ENCODE measurements around the gene SLC26A11.

Gene SLC26A11

GRCh38 chr17:80209765-80210164 lies 10.5 kb upstream of the SLC26A11 start:
- TF ChIP-seq CTCF (IDR thresholded peaks at IDR 0.05; ENCODE audit: control extremely low read depth, extremely low read depth, low read depth, missing control alignments), result no peak
- no peak for DNase-seq (ENCODE audit: extremely low spot score)
- POLR2A ChIA-PET, result interaction anchor here (0.6 kb wide), 1 partner anchor 10 kb away, joined by 3 read pairs; no protein-coding TSS in a partner anchor
- CTCF ChIA-PET, result interaction anchor here (1.9 kb wide), 1 partner anchor 12 kb away, joined by 4 read pairs; no protein-coding TSS in a partner anchor

- no peak for TF ChIP-seq CTCF (IDR thresholded peaks at IDR 0.05; ENCODE audit: control extremely low read depth, extremely low read depth, low read depth, missing control alignments)
- POLR2A ChIA-PET, result interaction anchor here (1.0 kb wide), 1 partner anchor 68 kb away, joined by 3 read pairs; no protein-coding TSS in a partner anchor
- no peak for DNase-seq (ENCODE audit: extremely low spot score)
- CTCF ChIA-PET, result interaction anchor here (2.5 kb wide), 1 partner anchor 14 kb away, joined by 18 read pairs; no protein-coding TSS in a partner anchor
Measured at GRCh38 chr17:80210348-80211108, 9.7 kb upstream of the SLC26A11 start.

GRCh38 chr17:80212109-80212508 lies 8.1 kb upstream of the SLC26A11 start:
- DNase-seq (ENCODE audit: extremely low spot score), result no peak
- POLR2A ChIA-PET, result no interaction called here
- no peak for TF ChIP-seq CTCF (IDR thresholded peaks at IDR 0.05; ENCODE audit: control extremely low read depth, extremely low read depth, low read depth, missing control alignments)
- CTCF ChIA-PET, result interaction anchor here (2.5 kb wide), 1 partner anchor 16 kb away, joined by 18 read pairs; no protein-coding TSS in a partner anchor

GRCh38 chr17:80212511-80212910 lies 7.7 kb upstream of the SLC26A11 start:
- DNase-seq (ENCODE audit: extremely low spot score), result no peak
- ChIA-PET POLR2A (no interaction called here), CTCF (interaction anchor here (2.5 kb wide), 1 partner anchor 16 kb away, joined by 18 read pairs; no protein-coding TSS in a partner anchor)
- no peak for TF ChIP-seq CTCF (IDR thresholded peaks at IDR 0.05; ENCODE audit: control extremely low read depth, extremely low read depth, low read depth, missing control alignments)

- POLR2A ChIA-PET, result interaction anchor here (0.7 kb wide), 1 partner anchor 33 kb away, joined by 4 read pairs; no protein-coding TSS in a partner anchor
- no peak for TF ChIP-seq CTCF (IDR thresholded peaks at IDR 0.05; ENCODE audit: control extremely low read depth, extremely low read depth, low read depth, missing control alignments)
- no peak for DNase-seq (ENCODE audit: extremely low spot score)
- CTCF ChIA-PET, result interaction anchor here (2.5 kb wide), 1 partner anchor 17 kb away, joined by 18 read pairs; no protein-coding TSS in a partner anchor
Measured at GRCh38 chr17:80212962-80213642, 7.1 kb upstream of the SLC26A11 start.

- CTCF ChIA-PET, result no interaction called here
- no peak for DNase-seq (ENCODE audit: extremely low spot score)
- TF ChIP-seq CTCF (IDR thresholded peaks at IDR 0.05; ENCODE audit: control extremely low read depth, extremely low read depth, low read depth, missing control alignments), result no peak
- POLR2A ChIA-PET, result no interaction called here
Measured at GRCh38 chr17:80213643-80213975, 6.6 kb upstream of the SLC26A11 start.
